PC-9 (cell line): ENCODE data around the gene RDH13. TPM values are rescaled to one million over a fixed set of nuclear protein-coding genes. Genes with fewer than 3 reads are reported as not detected.

Experiments
- BruUV-seq: library from RNA; stranded (reverse); fragments of 400-500 nt; replicated peaks from 2 replicates; lab custom pipeline; 2021; lab: Mats Ljungman, UMichigan
- CTCF ChIA-PET: fragments of 300-600 bp; sonication (Branson Sonifier 250); formaldehyde crosslinking; loops from one replicate; lab custom pipeline; 2022; ENCODE audit warnings: antibody characterized with exemption; lab: Charles Lee
- POLR2A ChIA-PET: fragments of 300-600 bp; sonication (Branson Sonifier 250); formaldehyde crosslinking; loops from one replicate; lab custom pipeline; 2022; ENCODE audit warnings: antibody characterized with exemption; ENCODE audit not compliant: unreplicated experiment; lab: Charles Lee
- DNase-seq, 2 experiments: peaks; one replicate each; pipeline versions ENCODE4 v3.0.0 to v3.0.0-alpha.2; 2015 to 2022; ENCODE audit warnings: mixed read lengths in 1 of 2
- H2AFZ ChIP-seq: fragments of 200-600 bp; sonication (generic); 2 replicates; pipeline ENCODE4 v1.8.1; 2017; ENCODE audit warnings: antibody characterized with exemption
- H3F3A ChIP-seq: fragments of 200-600 bp; sonication (generic); 2 replicates; pipeline ENCODE4 v1.8.1; 2017; ENCODE audit warnings: antibody characterized with exemption, mild to moderate bottlenecking, low read depth; ENCODE audit not compliant: insufficient read depth
- H3K27ac ChIP-seq: fragments of 200-600 bp; sonication (generic); 2 replicates; pipeline ENCODE4 v1.6.1; 2016; ENCODE audit warnings: mixed run types
- H3K27me3 ChIP-seq: fragments of 200-600 bp; sonication (generic); 2 replicates; pipeline ENCODE4 v1.6.1; 2016; ENCODE audit warnings: low read depth, mixed run types; ENCODE audit not compliant: insufficient read depth
- H3K36me3 ChIP-seq: fragments of 200-600 bp; sonication (generic); 2 replicates; pipeline ENCODE4 v1.6.1; 2016; ENCODE audit warnings: low read depth, mixed run types
- H3K4me1 ChIP-seq: fragments of 200-600 bp; sonication (generic); replicated peaks from 2 replicates; pipeline ENCODE4 v1.6.1; 2016; ENCODE audit warnings: mixed run types; ENCODE audit not compliant: insufficient read depth
- H3K4me2 ChIP-seq: fragments of 200-600 bp; sonication (generic); 2 replicates; pipeline ENCODE4 v1.6.1; 2017; ENCODE audit warnings: mixed run types
- H3K4me3 ChIP-seq: fragments of 200-600 bp; sonication (generic); 2 replicates; pipeline ENCODE4 v1.6.1; 2016; ENCODE audit warnings: mixed run types
- H3K79me2 ChIP-seq: fragments of 200-600 bp; sonication (generic); 2 replicates; pipeline ENCODE4 v1.6.1; 2017; ENCODE audit warnings: low read depth, mixed run types
- H3K9me2 ChIP-seq: fragments of 200-600 bp; sonication (generic); 2 replicates; pipeline ENCODE4 v1.8.1; 2017; ENCODE audit warnings: mild to moderate bottlenecking; ENCODE audit not compliant: insufficient read depth
- H3K9me3 ChIP-seq: fragments of 200-600 bp; sonication (generic); 2 replicates; pipeline ENCODE4 v1.8.1; 2016; ENCODE audit warnings: low read depth; ENCODE audit not compliant: insufficient read depth
- H4K20me1 ChIP-seq: fragments of 200-600 bp; sonication (generic); 2 replicates; pipeline ENCODE4 v1.8.1; 2017; ENCODE audit not compliant: insufficient read depth
- CTCF ChIP-seq: fragments of 200-600 bp; sonication (generic); conservative IDR thresholded peaks from 2 replicates; pipeline ENCODE4 v1.6.1; 2017; ENCODE audit warnings: mixed run types, antibody characterized with exemption, mild to moderate bottlenecking, moderate library complexity
- EZH2 ChIP-seq: fragments of 200-600 bp; sonication (generic); IDR thresholded peaks from 2 replicates; pipeline ENCODE4 v1.8.0; 2017; ENCODE audit warnings: antibody characterized with exemption, low read depth
- intact Hi-C: fragments of 100-400 bp; cut with micrococcal nuclease; formaldehyde crosslinking; loops from one replicate; pipeline ENCODE4 v1.10.0; 2022; ENCODE audit not compliant: unreplicated experiment
- total RNA-seq: library from RNA; stranded (reverse); gene quantifications from 2 replicates; pipeline ENCODE4 v1.2.3, GENCODE V29; 2021

Gene RDH13
- total RNA-seq, 1 experiment from 2014 or later: 39.8 TPM

GRCh38 chr19:55046975-55047622, 15.8 kb downstream of the RDH13 start:
- Histone ChIP-seq H2AFZ (no peak overlapping the region), H3K79me2 (no peaks in the 10 kb centered on the region), H3K36me3 (peaks cover 22% of the 10 kb centered on the region), H3K4me3 (no peak overlapping the region), H3K27ac (no peak overlapping the region), H3K9me3 (no peaks in the 10 kb centered on the region), H3K4me2 (no peak overlapping the region), H3F3A (peaks cover 16% of the 10 kb centered on the region; the same call in 1 of the 2 replicates), H3K9me2 (no peaks in the 10 kb centered on the region), H3K4me1 (no peaks in the 10 kb centered on the region), H4K20me1 (peaks cover 52% of the 10 kb centered on the region), H3K27me3 (no peaks in the 10 kb centered on the region)
- no peak for DNase-seq
- no TSS peak for BruUV-seq
- ChIA-PET POLR2A (no interaction called here), CTCF (no interaction called here)
- TF ChIP-seq EZH2: no peak
- intact Hi-C loops: no loop called here

- Histone ChIP-seq H3K4me3 (no peak overlapping the region), H3K9me3 (no peaks in the 10 kb centered on the region), H3K27me3 (no peaks in the 10 kb centered on the region), H4K20me1 (peaks cover 46% of the 10 kb centered on the region), H3F3A (peaks cover 22% of the 10 kb centered on the region; the same call in 1 of the 2 replicates), H3K4me1 (no peaks in the 10 kb centered on the region), H3K36me3 (peaks cover 11% of the 10 kb centered on the region), H3K9me2 (no peaks in the 10 kb centered on the region), H2AFZ (no peak overlapping the region), H3K4me2 (no peak overlapping the region), H3K79me2 (no peaks in the 10 kb centered on the region), H3K27ac (no peak overlapping the region)
- ChIA-PET CTCF (no interaction called here), POLR2A (no interaction called here)
- intact Hi-C loops: no loop called here
- TF ChIP-seq CTCF (no peak), EZH2 (no peak)
- DNase-seq: no peak
- BruUV-seq: no TSS peak
Measured at GRCh38 chr19:55044771-55045716, 17.9 kb downstream of the RDH13 start.

- no peak overlapping the region for H3K27ac ChIP-seq
- no peak for DNase-seq
- BruUV-seq: no TSS peak
- H3K4me3 ChIP-seq: no peak overlapping the region
- no peak overlapping the region for H3K4me2 ChIP-seq
- H4K20me1 ChIP-seq: peaks cover 48% of the 10 kb centered on the region
- TF ChIP-seq CTCF (no peak), EZH2 (no peak)
- H3K9me3 ChIP-seq: no peaks in the 10 kb centered on the region
- no peaks in the 10 kb centered on the region for H3K9me2 ChIP-seq
- CTCF ChIA-PET: interaction anchor here (0.7 kb wide), 1 partner anchor 107 kb away, joined by 3 read pairs; no protein-coding TSS in a partner anchor
- no peaks in the 10 kb centered on the region for H3K4me1 ChIP-seq
- peaks cover 11% of the 10 kb centered on the region for H3K36me3 ChIP-seq
- H2AFZ ChIP-seq: no peak overlapping the region
- H3F3A ChIP-seq: peaks cover 26% of the 10 kb centered on the region; the same call in 1 of the 2 replicates
- intact Hi-C loops: no loop called here
- POLR2A ChIA-PET: interaction anchor here (0.7 kb wide), 1 partner anchor 579 kb away, joined by 7 read pairs; no protein-coding TSS in a partner anchor
- H3K79me2 ChIP-seq: no peaks in the 10 kb centered on the region
- no peaks in the 10 kb centered on the region for H3K27me3 ChIP-seq
Measured at GRCh38 chr19:55044286-55044685, 18.7 kb downstream of the RDH13 start.
